ENCODE data around the gene TUBB2B. TPM values are rescaled to one million over a fixed set of nuclear protein-coding genes. Genes with fewer than 3 reads are reported as not detected.
"Not testable (repeated sequence)": the region's sequence is repeated elsewhere in the genome, so short reads cannot be mapped to it uniquely, and the experiment has no call there.

Gene TUBB2B
- total RNA-seq, 1 experiment from 2014 or later = 1,817 TPM

DNA sequence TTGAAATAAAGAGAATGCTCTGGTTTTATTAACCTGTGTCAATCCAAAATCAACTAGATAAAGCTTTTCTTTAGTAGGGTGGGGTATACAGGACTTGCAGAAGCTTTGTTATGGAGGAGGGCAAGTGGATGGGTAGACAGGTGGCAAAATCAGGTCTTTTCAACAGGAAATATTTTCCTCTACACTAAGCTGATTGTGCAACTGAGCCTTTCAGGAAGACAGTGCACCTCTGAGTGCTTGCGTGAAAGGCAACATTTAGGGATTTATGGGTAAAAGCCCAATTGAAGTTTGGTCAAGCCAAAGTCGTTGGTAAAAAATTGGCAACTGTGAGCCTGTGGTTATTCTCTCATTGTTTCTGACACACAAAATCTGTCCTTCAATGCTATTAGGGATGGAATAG is 46.3 kb downstream of the TUBB2B start:
- DNase-seq = no peak

DNA sequence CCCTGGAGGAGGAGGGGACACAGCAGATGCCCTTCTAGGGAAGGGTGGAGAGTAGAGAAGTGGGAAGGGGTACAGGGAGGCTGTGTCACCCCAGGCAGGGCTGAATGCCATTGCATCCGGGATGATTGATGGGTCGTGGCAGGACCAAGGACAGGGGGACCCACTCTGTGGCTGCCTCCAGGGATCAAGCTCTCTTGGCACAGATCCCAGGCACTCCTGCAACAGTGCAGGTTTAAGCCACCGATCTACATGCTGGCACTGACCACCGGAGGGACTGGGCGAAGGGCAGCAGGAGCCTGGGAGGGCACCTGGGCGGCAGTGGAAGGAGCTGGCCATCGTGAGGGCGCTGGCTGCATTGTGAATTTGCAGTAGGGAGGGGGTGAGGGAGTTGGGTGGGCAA is 47.5 kb downstream of the TUBB2B start:
- H3K4me3 ChIP-seq (ENCODE audit: insufficient read depth, low read depth, low read length) = peak overlapping the region; percentile 18; the same call in 1 of the 2 replicates
- H3K36me3 ChIP-seq (replicated peaks; ENCODE audit: control insufficient read depth, insufficient read depth, low read length); H3K27me3 ChIP-seq (ENCODE audit: control insufficient read depth, insufficient read depth, low read length); DNase-seq: not testable (repeated sequence)

More for the DNA sequence above, 46.3 kb downstream of the TUBB2B start:
- Histone ChIP-seq H3K36me3 (replicated peaks; ENCODE audit: control insufficient read depth, insufficient read depth, low read length) (no peaks in the 10 kb centered on the region), H3K4me3 (ENCODE audit: insufficient read depth, low read depth, low read length) (no peak overlapping the region), H3K27me3 (ENCODE audit: control insufficient read depth, insufficient read depth, low read length) (no peaks in the 10 kb centered on the region)

DNA sequence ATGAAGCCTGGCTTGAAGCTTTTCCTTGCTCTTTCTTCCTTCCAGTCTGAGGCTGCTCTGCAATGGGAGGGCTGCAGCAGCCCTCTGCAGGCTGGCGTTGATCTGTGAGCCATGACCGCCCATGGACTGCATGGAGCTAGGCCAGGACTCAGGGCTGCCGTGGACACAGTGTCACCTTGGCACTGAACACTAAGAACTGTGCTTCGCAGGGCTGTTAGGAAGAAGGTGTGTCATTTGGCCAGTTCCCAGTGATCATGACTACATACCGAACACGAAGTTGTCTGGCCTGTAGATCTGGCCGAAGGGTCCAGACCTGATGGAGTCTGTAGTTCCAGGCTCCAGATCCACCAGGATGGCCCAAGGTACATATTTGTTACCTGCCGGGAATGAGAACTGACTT is 48.8 kb downstream of the TUBB2B start:
- DNase-seq; H3K27me3 ChIP-seq (ENCODE audit: control insufficient read depth, insufficient read depth, low read length): not testable (repeated sequence)

DNA sequence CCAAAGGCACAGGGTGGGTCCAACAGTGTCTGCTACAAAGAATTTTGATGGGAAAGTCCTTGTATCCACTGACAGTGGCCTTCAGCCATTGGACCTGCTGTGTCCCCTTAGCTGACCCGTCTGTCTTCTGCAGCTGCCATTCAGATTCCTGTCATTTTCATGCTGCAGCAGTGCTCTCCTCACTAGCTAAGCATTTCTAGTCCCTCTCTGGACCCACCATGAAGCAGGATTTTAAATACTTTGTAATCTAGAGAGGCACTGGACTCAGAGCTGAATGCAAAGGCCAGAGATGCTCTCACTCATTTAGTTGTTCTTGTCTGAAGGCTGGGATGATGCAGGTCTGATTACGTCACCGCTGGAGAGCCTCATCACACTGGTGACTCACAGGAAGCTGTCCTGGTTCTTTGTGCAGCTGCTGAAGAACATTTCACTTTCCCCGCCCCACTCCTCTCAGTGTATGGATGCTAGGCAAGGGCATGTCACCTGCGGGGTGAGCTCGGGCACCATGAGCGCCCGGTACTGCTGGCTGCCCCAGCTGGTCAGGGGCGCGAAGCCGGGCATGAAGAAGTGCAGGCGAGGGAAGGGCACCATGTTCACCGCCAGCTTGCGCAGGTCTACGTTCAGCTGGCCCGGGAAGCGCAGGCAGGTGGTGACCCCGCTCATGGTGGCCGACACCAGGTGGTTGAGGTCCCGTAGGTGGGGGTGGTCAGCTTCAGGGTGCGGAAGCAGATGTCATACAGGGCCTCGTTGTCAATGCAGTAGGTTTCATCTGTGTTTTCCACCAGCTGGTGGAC is 50.7 kb downstream of the TUBB2B start:
- no peaks in the 10 kb centered on the region for H3K36me3 ChIP-seq (replicated peaks; ENCODE audit: control insufficient read depth, insufficient read depth, low read length)
- no peak overlapping the region for H3K4me3 ChIP-seq (ENCODE audit: insufficient read depth, low read depth, low read length)
- no peaks in the 10 kb centered on the region for H3K27me3 ChIP-seq (ENCODE audit: control insufficient read depth, insufficient read depth, low read length)
- no peak for DNase-seq

More for the DNA sequence above, 48.8 kb downstream of the TUBB2B start:
- H3K4me3 ChIP-seq (ENCODE audit: insufficient read depth, low read depth, low read length); H3K36me3 ChIP-seq (replicated peaks; ENCODE audit: control insufficient read depth, insufficient read depth, low read length): not testable (repeated sequence)

DNA sequence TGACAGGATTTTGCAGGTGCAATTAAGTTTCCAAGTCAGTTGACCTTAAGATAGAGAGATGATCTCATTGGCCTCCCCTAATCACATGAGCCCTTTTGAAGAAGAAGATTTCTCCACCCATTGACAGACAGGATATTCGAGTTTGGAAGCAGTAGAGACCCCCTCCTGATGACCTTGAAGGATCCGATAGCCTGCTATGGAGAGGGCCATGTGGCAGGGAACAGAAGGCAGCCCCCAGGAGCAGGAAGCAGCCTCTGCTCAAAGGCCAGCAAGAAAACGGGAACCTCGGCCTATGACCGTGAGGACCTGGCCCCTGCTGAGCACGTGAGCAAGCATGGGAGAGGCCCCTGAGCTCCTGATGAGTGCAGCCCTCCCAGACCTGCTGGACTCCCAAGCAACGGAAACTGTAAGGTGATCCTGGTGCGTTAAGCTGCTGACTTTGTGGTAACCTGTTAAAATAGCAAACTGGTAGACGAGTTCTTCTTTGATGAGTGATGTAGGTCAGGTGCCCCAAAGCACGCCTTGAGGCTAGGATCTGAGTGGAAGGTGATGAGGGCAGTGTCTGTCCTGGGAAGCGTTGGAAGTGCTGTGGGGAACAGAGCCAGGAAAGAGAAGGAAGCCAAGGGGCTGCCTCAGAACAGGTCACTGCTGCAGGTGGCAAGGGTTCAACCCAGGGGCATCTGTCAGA is 51.6 kb downstream of the TUBB2B start:
- Histone ChIP-seq H3K27me3 (ENCODE audit: control insufficient read depth, insufficient read depth, low read length) (no peaks in the 10 kb centered on the region), H3K4me3 (ENCODE audit: insufficient read depth, low read depth, low read length) (no peak overlapping the region), H3K36me3 (replicated peaks; ENCODE audit: control insufficient read depth, insufficient read depth, low read length) (no peaks in the 10 kb centered on the region)
- DNase-seq = no peak

Other genes with a start within 250 kb of the TUBB2B start
- gene NQO2, start 227.8 kb downstream of the TUBB2B start, total RNA-seq (2014; rRNA removed; shearing (Covaris generic)) = 40.5 and 76.0 TPM in 2 replicates
- 8.9 and 9.3 TPM in 2 replicates for gene RIPK1, start 159.2 kb downstream of the TUBB2B start, total RNA-seq (2014; rRNA removed; shearing (Covaris generic))
- 30.7 and 38.1 TPM in 2 replicates for gene BPHL, start 108.9 kb downstream of the TUBB2B start, total RNA-seq (2014; rRNA removed; shearing (Covaris generic))
- 789 and 839 TPM in 2 replicates for gene TUBB2A, start 70.1 kb downstream of the TUBB2B start, total RNA-seq (2014; rRNA removed; shearing (Covaris generic))
- 20.9 and 37.9 TPM in 2 replicates for gene PSMG4, start 31.3 kb upstream of the TUBB2B start, total RNA-seq (2014; rRNA removed; shearing (Covaris generic))
- 14.6 and 20.7 TPM in 2 replicates for gene SLC22A23, start 229.4 kb upstream of the TUBB2B start, total RNA-seq (2014; rRNA removed; shearing (Covaris generic))

All from H7 (cell line).